Urinary bladder (tissue), 4 donors: Measurements from ENCODE around the gene EXT2. TPM values are rescaled to one million over a fixed set of nuclear protein-coding genes. Genes with fewer than 3 reads are reported as not detected.

Source experiments
- DNase-seq: peaks from one replicate; pipeline ENCODE4 v3.0.0-alpha.2; 2015; ENCODE audit errors: extremely low spot score
- H3K27ac ChIP-seq: one replicate; pipeline ENCODE4 v1.5.1; 2013; ENCODE audit warnings: low read depth, mild to moderate bottlenecking, moderate library complexity
- H3K36me3 ChIP-seq: one replicate; pipeline ENCODE4 v1.6.1; 2013; ENCODE audit warnings: mild to moderate bottlenecking, moderate library complexity; ENCODE audit not compliant: insufficient read depth
- H3K4me1 ChIP-seq: one replicate; pipeline ENCODE4 v1.6.1; 2013; ENCODE audit warnings: mild to moderate bottlenecking, moderate library complexity; ENCODE audit not compliant: insufficient read depth
- H3K4me3 ChIP-seq: one replicate; pipeline ENCODE4 v1.5.1; 2013; ENCODE audit warnings: low read depth, low read length
- WGBS: extraction: QIAGEN DNeasy Blood & Tissue Kit; methylation state at CpG from one replicate; pipeline ENCODE4 v1.1.7; 2013; 5-methylcytosine and 5-hydroxymethylcytosine counted together
- polyA plus RNA-seq: library from polyadenylated mRNA; stranded (reverse); fragments of 200-250 nt; gene quantifications from one replicate; pipeline ENCODE4 v1.2.3, GENCODE V29; 2013
- total RNA-seq: library from RNA; depleted of rRNA; stranded (reverse); fragments of >200 nt; gene quantifications from one replicate; pipeline ENCODE4 v1.2.3, GENCODE V29; 2014
- donor health status: healthy with polysubstance abuse.
- donor health status: healthy.

EXT2 gene
- total and polyA plus RNA-seq, 2 donors = 52.2 to 95.3 TPM

DNA sequence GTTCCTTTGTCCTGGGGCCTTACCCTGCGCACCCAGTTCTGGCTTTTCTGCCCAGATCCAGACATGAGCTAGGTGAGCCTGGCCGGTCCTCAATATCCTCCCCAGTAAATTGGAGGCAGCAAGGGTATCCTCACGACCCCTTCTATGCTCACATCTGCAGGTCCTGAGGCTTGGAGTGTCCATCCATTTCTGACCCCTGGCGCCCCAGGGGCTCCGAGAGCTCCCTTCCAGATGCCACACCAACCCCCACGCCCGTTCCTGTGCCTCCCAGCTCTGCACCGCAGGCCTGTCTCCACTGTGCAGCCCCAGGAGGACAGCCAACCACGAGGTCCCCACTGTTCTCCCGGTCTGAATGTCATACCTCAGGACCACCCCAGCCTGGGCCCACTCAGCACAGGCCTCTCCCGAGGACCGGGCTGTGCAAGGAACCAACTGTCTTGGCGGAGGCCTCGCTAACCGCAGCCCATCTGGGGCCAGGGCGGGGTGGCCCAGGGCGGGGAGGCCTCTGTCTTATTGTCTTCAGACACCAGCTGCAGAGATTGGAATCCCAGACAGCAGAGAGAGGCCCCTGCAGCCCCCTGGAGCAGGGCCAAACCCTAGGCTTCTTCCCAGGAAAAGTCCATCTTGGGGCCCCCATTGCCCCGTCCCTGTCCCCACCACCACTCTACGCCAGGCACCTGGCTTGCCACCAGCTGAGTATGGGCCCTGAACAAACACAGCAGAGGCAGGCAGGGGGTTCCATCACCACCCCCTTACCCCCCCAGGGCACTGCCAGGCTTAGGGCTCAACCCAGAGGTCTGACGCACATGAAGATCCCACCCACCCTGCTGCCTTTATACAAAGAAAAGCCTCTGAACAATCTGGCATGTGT, 175.2 kb downstream of the EXT2 start:
- Histone ChIP-seq H3K36me3 (no peaks in the 10 kb centered on the region), H3K27ac (no peak overlapping the region), H3K4me1 (no peaks in the 10 kb centered on the region), H3K4me3 (no peak overlapping the region)
- WGBS = 85% methylated on average over 20 of the region's 20 CpGs
- DNase-seq = no peak

DNA sequence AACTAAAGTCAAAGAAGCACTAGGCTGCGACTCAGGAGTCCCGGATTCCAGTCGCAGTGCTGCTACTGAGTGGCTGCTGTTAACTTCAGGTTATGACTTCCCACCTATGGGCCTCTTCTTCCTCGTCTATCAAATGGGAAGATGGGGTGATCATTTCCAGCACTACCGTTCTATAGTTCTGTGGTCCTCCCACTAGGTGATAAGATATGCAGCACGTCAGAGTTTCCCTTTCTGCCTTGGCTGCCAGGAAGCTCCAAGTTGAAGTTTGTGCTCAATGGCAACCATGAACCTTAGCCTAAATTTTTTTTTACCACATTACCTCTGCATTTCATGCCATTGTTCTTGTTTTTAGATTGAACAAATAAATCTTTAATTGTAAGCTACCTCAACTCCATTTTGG, 175.8 kb downstream of the EXT2 start:
- Histone ChIP-seq H3K4me1 (no peaks in the 10 kb centered on the region), H3K4me3 (no peak overlapping the region), H3K27ac (no peak overlapping the region), H3K36me3 (no peaks in the 10 kb centered on the region)
- WGBS = 95% methylated on average over 6 of the region's 6 CpGs
- no peak for DNase-seq

- no peak for DNase-seq
- 92% methylated on average over 1 of the region's 1 CpG for WGBS
- Histone ChIP-seq H3K4me3 (no peak overlapping the region), H3K36me3 (no peaks in the 10 kb centered on the region), H3K27ac (no peak overlapping the region), H3K4me1 (no peaks in the 10 kb centered on the region)
Observed at GRCh38 chr11:44274404-44274803, 178.9 kb downstream of the EXT2 start.

GRCh38 chr11:44275241-44275640, 179.8 kb downstream of the EXT2 start:
- Histone ChIP-seq H3K4me1 (no peaks in the 10 kb centered on the region), H3K4me3 (no peak overlapping the region), H3K36me3 (no peaks in the 10 kb centered on the region), H3K27ac (no peak overlapping the region)
- no peak for DNase-seq
- WGBS = 95% methylated on average over 10 of the region's 10 CpGs

DNA sequence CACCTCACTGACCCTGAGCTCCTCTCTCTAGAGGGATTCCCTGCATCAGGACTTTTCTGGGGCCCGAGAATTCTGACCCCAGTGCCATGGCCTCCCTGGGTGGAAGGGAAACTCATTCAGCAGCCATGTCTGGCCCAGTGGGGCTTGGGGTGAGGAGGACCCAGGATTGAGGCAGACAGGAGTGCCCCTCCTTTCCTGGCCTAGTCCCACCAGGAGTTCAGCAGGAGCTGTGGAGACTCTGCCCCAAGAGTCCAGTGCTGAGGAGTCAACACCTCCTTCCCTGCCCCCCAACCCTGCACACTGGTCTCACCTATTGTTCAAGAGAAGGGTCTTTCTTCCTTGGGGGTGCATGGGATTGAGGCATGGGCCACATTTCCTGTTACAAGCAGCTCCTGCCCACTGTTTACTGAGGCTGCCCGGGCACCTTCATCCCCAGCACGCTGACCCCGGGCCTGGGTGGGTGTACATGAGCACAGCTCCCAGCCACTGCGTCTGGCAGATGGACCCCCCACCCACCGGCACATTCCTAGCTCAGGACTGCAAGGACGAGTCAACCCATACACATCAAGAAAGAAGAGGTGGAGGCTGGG, 180.6 kb downstream of the EXT2 start:
- H3K27ac ChIP-seq = no peak overlapping the region
- DNase-seq = no peak
- WGBS = 86% methylated on average over 7 of the region's 7 CpGs
- H3K4me3 ChIP-seq = no peak overlapping the region
- H3K36me3 ChIP-seq = no peaks in the 10 kb centered on the region
- H3K4me1 ChIP-seq = no peaks in the 10 kb centered on the region

DNA sequence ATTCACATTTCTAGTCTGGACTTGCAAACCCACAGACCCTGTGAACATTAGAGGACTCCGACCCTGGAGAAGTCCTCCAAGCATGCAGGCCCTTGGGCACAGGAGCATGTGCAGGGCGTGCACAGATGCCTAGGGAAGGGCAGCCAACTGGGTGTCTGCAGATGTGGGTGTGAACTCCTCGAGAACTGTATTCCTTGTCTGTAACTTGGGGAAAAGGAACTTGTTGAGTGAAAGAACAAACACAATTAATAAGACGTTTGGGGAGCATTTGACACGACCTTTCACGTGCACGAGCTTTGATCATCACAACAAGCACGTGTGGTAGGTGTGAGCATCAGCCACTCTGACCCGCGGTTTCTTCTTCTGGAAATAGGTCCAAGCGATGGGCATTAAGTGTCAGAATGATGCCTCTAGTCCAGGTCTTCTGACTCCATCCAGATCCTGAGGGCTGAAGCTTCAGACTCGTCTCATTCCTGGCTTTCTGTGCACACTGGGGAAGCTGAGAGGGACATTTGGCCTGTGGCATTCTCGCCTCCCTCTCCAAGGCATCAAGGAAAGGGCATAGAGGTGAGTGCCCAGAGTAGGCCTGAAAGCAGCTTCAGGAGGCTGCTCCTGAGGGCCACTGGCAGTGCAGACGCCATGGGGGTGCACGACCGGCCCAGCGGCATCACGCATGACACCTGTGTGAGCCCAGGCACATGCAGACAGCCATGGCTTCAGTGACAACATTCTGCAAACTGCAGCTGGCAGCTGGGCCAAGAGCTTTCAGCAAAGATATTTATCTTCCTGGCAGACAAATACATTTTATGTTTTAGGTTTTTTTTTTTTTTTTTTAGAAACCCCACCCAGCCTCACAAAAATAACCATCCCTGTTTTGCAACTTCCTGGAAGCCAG, 182.0 kb downstream of the EXT2 start:
- no peak for DNase-seq
- 86% methylated on average over 18 of the region's 18 CpGs for WGBS

GRCh38 chr11:44279483-44279882, 184.0 kb downstream of the EXT2 start:
- Histone ChIP-seq H3K27ac (no peak overlapping the region), H3K4me3 (no peak overlapping the region), H3K4me1 (no peaks in the 10 kb centered on the region), H3K36me3 (no peaks in the 10 kb centered on the region)
- WGBS = 85% methylated on average over 6 of the region's 6 CpGs
- no peak for DNase-seq

More for the DNA sequence above, 182.0 kb downstream of the EXT2 start:
- Histone ChIP-seq H3K4me3 (no peak overlapping the region), H3K27ac (no peak overlapping the region), H3K36me3 (no peaks in the 10 kb centered on the region), H3K4me1 (no peaks in the 10 kb centered on the region)

DNA sequence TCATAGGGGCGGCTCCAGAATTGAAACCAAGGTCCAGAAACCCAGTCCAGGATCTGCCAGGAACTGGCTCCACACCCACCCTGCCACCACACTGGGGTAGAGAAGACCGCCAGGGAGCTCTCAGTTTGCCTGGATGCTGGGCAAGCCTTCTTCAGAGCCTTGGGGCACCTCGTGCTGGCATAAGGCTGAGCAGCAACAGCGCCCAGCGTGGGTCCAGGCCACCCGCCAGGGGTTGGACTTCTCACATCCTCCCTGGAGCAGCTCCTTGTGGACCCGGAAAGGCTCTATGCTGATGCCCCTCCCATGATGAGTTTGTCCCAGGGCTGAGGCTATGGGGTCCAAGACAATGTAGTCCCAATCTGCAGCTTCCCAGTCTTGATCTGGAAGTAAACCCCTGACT, 184.8 kb downstream of the EXT2 start:
- DNase-seq = no peak
- no peak overlapping the region for H3K4me3 ChIP-seq
- WGBS = 93% methylated on average over 7 of the region's 7 CpGs
- H3K27ac ChIP-seq = no peak overlapping the region
- no peaks in the 10 kb centered on the region for H3K4me1 ChIP-seq
- no peaks in the 10 kb centered on the region for H3K36me3 ChIP-seq

GRCh38 chr11:44281151-44281550, 185.7 kb downstream of the EXT2 start:
- Histone ChIP-seq H3K4me1 (no peaks in the 10 kb centered on the region), H3K36me3 (no peaks in the 10 kb centered on the region), H3K27ac (no peak overlapping the region), H3K4me3 (no peak overlapping the region)
- DNase-seq = no peak
- 94% methylated on average over 9 of the region's 9 CpGs for WGBS

- H3K27ac ChIP-seq = no peak overlapping the region
- H3K4me3 ChIP-seq = no peak overlapping the region
- H3K4me1 ChIP-seq = no peaks in the 10 kb centered on the region
- no peaks in the 10 kb centered on the region for H3K36me3 ChIP-seq
- no peak for DNase-seq
- WGBS = 88% methylated on average over 5 of the region's 5 CpGs
Observed at GRCh38 chr11:44282620-44283019, 187.1 kb downstream of the EXT2 start.

- Histone ChIP-seq H3K27ac (no peak overlapping the region), H3K4me3 (no peak overlapping the region), H3K4me1 (no peaks in the 10 kb centered on the region), H3K36me3 (no peaks in the 10 kb centered on the region)
- no peak for DNase-seq
- 48% methylated on average over 2 of the region's 2 CpGs for WGBS
Observed at GRCh38 chr11:44285756-44286155, 190.3 kb downstream of the EXT2 start.

- WGBS = 61% methylated on average over 10 of the region's 10 CpGs
- no peaks in the 10 kb centered on the region for H3K4me1 ChIP-seq
- H3K4me3 ChIP-seq = no peak overlapping the region
- H3K36me3 ChIP-seq = no peaks in the 10 kb centered on the region
- H3K27ac ChIP-seq = no peak overlapping the region
- no peak for DNase-seq
Observed at GRCh38 chr11:44286268-44286880, 190.9 kb downstream of the EXT2 start.

- no peak for DNase-seq
- Histone ChIP-seq H3K4me1 (no peaks in the 10 kb centered on the region), H3K27ac (no peak overlapping the region), H3K36me3 (no peaks in the 10 kb centered on the region), H3K4me3 (no peak overlapping the region)
- 82% methylated on average over 11 of the region's 11 CpGs for WGBS
Observed at GRCh38 chr11:44286911-44287310, 191.4 kb downstream of the EXT2 start.
